Stimulated activated CD4-positive, alpha-beta T cell treated with anti-CD3 and anti-CD28 coated beads, Interleukin-12 subunit alpha, Interleukin-12 subunit beta, amount 100 ng/mL, for 48 hours (primary cell): Measurements from ENCODE around the gene MXI1.
"Not testable (repeated sequence)": the region's sequence is repeated elsewhere in the genome, so short reads cannot be mapped to it uniquely, and the experiment has no call there.

Experiments
- DNase-seq, 3 donors: peaks; one replicate each; pipeline ENCODE4 v3.0.0-alpha.2; 2020; ENCODE audit warnings: low read depth in 2 of 3, low spot score in 1 of 3

The MXI1 gene

GRCh38 chr10:110312206-110312605, 104.8 kb downstream of the MXI1 start:
- no peak for DNase-seq

DNA sequence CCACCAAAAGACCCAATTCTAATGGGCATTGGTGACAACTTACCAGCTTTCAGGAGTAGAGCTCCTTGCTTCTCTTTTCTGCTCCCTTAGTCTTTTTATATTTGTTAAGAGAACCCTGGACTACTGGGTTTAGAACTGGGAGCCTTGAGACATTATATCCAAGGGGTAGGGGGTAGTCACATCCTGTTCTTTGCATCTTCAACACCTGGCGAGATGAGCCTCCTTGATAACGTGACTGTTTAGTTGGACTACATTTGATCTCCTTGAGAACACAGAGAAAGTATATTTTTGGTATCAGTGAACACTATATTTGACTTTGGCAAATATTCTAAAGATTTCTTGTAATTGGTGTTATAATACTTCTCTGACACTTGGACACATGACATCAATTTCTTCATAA, 106.3 kb downstream of the MXI1 start:
- DNase-seq: no peak

DNA sequence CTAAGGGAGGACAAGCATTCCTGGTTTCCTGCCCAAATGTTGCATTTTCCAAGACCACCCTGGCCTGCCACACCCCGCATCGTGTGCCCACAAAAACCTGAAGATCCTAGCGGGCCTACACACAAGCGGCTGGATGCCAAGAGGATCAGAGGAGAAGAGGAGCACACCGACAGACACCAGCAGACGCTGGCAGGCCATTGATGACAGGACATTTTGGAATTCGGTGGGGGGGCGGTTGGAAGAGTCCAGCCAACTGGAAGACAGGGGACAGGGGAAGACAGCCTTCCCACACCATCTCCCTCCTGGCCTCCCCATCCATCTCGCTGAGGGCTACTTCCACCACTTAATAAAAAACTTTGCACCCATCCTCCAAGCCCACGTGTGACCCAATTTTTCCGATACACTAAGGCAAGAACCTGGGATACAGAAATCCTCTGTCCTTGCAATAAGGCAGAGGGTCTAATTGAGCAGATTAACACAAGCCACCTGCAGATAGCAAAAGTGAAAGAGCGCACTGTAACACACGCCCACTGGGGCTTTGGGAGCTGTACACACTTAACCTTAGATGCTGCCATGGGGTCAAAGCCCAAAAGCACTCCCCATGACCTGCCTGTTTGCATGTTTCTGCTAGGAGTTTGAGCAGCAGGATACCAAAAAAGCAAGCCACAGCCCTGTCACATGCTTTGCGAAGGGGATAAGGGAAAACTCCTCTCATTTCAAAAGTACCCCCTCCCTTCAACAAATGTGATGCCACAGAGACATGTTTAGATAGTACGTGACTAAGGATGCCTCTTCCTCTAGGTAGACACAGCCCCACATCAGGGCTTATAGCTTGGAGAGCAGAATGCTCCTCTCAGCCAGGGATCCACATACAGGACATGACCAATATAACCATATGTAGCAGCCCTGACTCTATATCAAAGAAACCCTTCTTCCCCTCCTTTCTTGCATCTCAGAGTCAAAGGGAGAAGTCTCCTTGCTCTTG, 110.8 kb downstream of the MXI1 start:
- no peak for DNase-seq

DNA sequence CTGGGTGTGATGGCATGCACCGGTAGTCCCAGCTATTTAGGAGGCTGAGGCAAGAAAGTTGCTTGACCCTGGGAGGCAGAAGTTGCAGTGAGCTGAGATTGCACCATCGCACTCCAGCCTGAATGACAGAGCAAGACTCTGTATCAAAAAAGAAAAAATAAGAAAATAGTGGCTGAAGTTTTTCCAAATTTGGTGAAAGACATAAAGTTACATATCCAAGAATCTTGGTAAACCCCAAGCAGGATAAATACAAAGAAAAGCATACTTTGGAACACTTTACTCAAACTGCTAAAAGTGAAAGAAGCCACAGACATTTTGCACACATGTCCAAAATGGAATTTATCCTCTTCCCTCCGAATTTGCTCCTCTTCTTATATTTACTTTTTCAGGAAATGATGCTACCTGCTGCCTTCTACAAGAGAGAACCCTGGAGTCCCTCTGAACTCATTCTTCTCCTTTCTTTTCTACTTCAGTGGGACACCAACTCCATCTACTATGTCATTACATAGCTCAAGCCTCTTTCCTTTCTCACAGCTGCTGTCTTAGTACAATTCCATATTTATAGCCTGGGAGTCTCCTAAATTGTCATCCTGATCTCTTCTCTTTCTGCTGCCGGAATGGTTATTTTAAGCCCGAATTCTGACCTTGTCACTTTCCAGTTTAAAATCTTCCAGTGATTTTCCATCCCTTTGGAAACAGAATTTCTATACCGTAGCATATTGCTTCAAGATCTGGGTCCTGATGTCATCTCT, 114.6 kb downstream of the MXI1 start:
- DNase-seq: no peak

DNA sequence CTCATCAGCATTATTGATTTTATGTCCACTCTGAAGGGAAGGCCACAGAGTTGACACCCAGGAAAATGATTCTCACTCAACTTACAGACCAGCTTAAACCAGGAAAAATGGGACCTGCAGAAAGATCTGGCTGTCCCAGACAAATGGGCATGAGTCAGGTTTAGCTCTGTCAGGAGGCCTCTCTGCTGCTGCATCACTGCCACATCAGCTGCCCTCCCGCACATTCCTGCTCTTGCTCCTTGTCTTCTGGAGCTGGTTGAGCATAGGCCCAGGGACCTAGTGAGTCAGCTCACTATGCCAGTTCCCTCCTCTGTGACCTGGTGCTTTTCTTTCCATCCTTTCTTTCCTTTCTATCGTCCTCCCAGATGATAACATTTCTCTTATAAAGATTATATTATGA, 116.1 kb downstream of the MXI1 start:
- DNase-seq: no peak

DNA sequence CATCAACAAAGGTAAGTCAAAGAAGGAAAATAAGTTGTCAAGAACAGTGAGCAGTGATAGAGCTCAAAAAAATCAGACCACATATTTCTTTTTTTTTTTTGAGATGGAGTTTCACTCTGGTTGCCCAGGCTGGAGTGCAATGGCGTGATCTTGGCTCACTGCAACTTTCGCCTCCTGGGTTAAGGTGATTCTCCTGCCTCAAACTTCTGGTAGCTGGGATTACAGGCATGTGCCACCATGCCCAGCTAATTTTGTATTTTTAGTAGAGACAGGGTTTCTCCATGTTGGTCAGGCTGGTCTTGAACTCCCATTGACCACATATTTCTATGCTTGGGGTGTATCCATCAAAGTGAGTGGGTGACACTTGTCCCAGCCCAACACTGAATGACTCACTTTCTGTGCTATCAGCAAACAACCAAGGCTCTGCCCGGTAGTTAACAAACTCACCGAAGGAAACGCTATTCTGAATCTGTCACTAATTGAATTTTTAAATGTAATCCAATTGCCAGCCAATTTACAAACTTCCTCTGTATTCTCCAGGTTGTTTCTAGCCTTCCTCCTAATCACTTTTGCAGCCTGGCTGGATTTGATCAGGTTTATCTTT, 116.9 kb downstream of the MXI1 start:
- no peak for DNase-seq

DNA sequence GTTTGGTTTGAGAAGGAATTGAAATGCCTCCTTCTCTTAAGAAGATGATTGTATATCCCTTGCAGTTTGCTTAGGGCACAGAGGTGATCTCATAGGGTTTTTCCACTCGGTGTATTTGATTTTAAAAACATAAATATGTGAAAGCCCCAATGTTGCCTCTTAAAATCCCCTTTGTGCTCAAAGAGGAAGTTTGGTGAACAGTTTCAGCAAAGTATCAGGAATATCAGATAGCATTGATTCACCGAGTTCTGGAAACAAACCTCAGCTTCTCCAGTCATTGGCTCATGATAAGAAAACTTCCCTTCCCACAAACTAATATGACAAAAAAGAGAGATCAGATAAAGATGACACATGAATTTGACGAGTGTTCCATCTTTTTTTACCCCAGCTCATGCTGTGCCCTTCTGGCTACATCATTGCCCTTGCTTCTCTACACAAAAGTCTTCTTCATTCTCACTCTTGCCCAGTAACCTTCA, 117.4 kb downstream of the MXI1 start:
- DNase-seq: no peak

DNA sequence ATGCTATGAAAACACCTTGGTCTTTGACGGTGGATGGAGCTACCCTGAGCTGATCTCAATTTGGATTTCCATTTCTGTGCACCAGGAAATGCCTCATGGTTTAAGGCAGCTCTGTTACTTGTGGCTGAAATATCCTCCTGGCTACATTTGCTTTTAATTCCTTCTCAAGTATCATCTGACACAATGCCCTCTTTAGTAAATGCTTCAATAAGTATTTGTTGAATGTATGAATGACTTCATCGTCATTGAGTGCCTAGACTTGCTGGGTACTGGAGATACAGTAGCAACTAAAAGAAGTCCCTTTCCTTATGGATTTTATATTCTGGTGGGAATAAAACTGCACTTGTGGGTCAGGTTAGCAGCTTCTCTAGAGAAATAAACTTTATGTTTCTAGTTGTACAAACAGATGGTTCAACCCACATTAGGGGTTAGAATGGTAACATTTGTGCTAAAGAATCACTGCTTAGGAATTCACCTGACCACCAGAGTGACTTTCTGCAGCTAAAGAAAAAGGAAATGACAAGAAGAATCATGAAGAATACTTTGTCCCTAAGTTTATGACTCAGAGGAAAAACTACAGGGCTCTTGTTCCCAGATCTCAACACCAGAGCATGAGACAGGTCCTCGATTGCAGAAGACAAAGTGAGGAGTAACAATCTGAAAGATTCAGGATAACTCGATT, 119.1 kb downstream of the MXI1 start:
- DNase-seq: no peak

GRCh38 chr10:110327262-110327914, 120.0 kb downstream of the MXI1 start:
- no peak for DNase-seq

- no peak for DNase-seq
Observed at GRCh38 chr10:110330675-110331074, 123.3 kb downstream of the MXI1 start.

DNA sequence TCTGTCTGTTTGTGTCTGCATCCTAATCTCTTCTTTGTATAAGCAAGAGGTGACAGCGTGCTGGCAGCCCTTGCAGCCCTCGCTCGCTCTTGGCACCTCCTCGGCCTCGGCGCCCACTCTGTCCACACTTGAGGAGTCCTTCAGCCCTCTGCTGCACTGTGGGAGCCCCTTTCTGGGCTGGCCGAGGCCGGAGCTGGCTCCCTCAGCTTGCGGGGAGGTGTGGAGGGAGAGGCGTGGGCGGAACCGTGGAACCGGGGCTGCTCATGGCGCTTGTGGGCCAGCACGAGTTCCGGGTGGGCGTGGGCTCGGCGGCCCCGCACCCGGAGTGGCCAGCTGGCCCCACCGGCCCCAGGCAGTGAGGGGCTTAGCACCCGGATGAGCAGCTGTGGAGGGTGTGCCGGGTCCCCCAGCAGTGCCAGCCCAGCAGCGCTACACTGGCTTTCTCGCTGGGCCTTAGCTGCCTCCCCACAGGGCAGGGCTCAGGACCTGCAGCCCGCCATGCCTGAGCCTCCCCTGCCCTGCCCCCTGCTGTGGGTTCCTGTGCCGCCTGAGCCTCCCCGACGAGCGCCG, 123.9 kb downstream of the MXI1 start:
- not testable (repeated sequence) for DNase-seq

GRCh38 chr10:110334061-110334656, 126.8 kb downstream of the MXI1 start:
- no peak for DNase-seq

DNA sequence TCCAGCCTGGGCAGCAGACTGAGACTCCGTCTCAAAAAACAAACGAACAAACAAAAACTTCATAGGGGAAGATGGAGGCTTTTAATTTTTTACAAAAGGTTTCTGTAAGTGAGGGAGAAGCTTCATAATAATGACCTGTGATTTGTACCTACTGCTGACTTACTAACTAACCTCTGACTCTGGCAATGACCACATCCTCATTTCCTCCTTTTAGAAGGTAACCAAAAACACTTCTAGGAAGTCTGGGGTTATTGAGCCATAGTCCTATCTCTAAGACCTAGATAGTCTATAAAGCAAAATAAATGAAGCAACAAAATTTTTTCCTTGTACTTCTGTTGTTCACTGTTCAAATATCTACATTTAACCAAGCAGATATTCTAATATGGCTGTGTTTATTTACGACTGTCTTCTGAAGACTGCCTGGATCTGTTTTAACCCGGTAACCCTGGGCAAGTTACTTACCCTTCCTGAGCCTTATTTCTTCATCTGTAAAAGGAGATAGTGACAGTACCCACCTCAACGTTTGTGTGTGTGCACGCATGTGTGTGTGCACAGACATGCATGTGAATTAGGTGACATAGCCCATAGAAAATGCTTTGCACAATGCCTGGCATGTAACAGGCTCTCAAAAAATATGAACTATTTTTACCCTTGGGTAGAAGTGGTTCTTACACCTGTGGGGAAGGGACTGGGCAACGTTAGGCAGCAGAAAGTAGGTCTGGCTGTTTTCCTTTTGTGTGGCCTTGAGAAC, 128.1 kb downstream of the MXI1 start:
- no peak for DNase-seq

DNA sequence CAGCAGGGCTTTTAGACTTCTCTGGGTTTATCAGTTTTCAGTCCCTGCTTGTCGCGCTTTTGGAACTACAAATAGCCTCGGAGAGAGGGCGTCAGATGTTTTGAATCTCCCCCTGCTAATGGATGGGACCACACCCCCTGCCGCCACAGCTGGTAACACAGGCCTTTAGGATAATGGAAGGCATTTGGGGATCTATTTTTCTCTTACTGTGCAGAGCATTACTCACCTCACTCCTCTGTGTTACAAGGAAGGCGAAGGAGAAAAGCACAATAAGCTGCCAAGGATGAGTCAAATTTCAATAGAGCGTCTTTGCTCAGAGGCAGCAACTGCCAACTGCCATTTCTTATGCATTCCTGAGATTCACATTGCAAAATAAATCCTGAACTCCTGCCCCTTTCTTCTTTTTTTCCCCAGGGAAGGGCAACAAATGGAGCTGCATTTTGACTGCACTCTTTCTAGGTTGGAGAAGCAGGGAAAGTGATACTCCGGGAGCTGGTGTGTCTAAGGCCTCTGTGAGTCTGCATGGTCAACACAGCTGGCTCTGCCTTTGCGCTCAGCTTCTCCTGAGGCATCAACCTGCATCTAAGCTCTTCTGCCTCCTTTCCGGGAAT, 128.8 kb downstream of the MXI1 start:
- DNase-seq: no peak
